ENCODE measurements around the gene KRT23. TPM values are rescaled to one million over a fixed set of nuclear protein-coding genes. Genes with fewer than 3 reads are reported as not detected.

The KRT23 gene
- total RNA-seq, 4 donors from 2014 or later: 0.38 to 19.6 (median 4.9) TPM

GRCh38 chr17:40873255-40873654 lies 64.2 kb downstream of the KRT23 start:
- Histone ChIP-seq H3K27ac (no peak overlapping the region), H3K4me1 (no peaks in the 10 kb centered on the region), H3K27me3 (peaks cover 0 to 28% (median 0%) of the 10 kb centered on the region in 4 donors), H3K36me3 (no peaks in the 10 kb centered on the region), H3K9me3 (no peaks in the 10 kb centered on the region), H3K4me3 (no peak overlapping the region)
- no peak for DNase-seq
- intact Hi-C loops (cut with DNase I): no loop called here
- TF ChIP-seq POLR2A (IDR thresholded peaks at IDR 0.05) (no peak), CTCF (IDR thresholded peaks at IDR 0.05) (no peak)

Other genes starting within 250 kb of the KRT23 start
- 100 to 1,000 TPM in 1 of 4 donors, 10 to 100 TPM in 1, 1 to 10 TPM in 2; 5.5 to 369 (median 23.4) TPM for gene KRT24, start 233.9 kb downstream of the KRT23 start, total RNA-seq
- gene KRT25, start 182.3 kb downstream of the KRT23 start, total RNA-seq: not detected
- not detected for gene KRT26, start 165.4 kb downstream of the KRT23 start, total RNA-seq
- not detected for gene KRT27, start 155.1 kb downstream of the KRT23 start, total RNA-seq
- not detected for gene KRT28, start 137.7 kb downstream of the KRT23 start, total RNA-seq
- gene KRT10, start 115.0 kb downstream of the KRT23 start, total RNA-seq: 10 to 100 TPM; 14.4 to 50.0 (median 33.2) TPM
- gene KRT12, start 70.4 kb downstream of the KRT23 start, total RNA-seq: not detected
- gene KRT20, start 52.4 kb downstream of the KRT23 start, total RNA-seq: not detected
- gene KRT39, start 29.3 kb upstream of the KRT23 start, total RNA-seq: not detected
- under 1 TPM in 1 of 4 donors, not detected in 3; 0.19 TPM for gene KRT40, start 46.7 kb upstream of the KRT23 start, total RNA-seq
- gene KRTAP3-3, start 56.5 kb upstream of the KRT23 start, total RNA-seq: not detected
- gene KRTAP3-2, start 62.3 kb upstream of the KRT23 start, total RNA-seq: under 1 TPM in 1 of 4 donors, not detected in 3; 0.57 TPM
- not detected for gene KRTAP3-1, start 71.5 kb upstream of the KRT23 start, total RNA-seq
- gene KRTAP1-5, start 89.6 kb upstream of the KRT23 start, total RNA-seq: not detected
- gene KRTAP1-4, start 92.5 kb upstream of the KRT23 start, total RNA-seq: not detected
- gene KRTAP1-3, start 97.2 kb upstream of the KRT23 start, total RNA-seq: not detected
- not detected for gene KRTAP1-1, start 103.8 kb upstream of the KRT23 start, total RNA-seq
- gene KRTAP2-1, start 109.7 kb upstream of the KRT23 start, total RNA-seq: not detected
- not detected for gene KRTAP2-2, start 117.6 kb upstream of the KRT23 start, total RNA-seq
- not detected for gene KRTAP2-3, start 122.5 kb upstream of the KRT23 start, total RNA-seq
- not detected for gene KRTAP2-4, start 128.2 kb upstream of the KRT23 start, total RNA-seq
- not detected for gene KRTAP4-7, start 146.5 kb upstream of the KRT23 start, total RNA-seq
- not detected for gene KRTAP4-8, start 160.5 kb upstream of the KRT23 start, total RNA-seq
- gene KRTAP4-16, start 164.6 kb upstream of the KRT23 start, total RNA-seq: not detected
- gene KRTAP4-9, start 167.7 kb upstream of the KRT23 start, total RNA-seq: not detected
- under 1 TPM in 1 of 4 donors, not detected in 3; 0.22 TPM for gene KRTAP4-11, start 180.7 kb upstream of the KRT23 start, total RNA-seq
- gene KRTAP4-12, start 186.5 kb upstream of the KRT23 start, total RNA-seq: not detected
- gene KRTAP4-6, start 202.9 kb upstream of the KRT23 start, total RNA-seq: not detected
- not detected for gene KRTAP4-5, start 212.2 kb upstream of the KRT23 start, total RNA-seq
- gene KRTAP4-4, start 223.1 kb upstream of the KRT23 start, total RNA-seq: not detected
- not detected for gene KRTAP4-3, start 230.6 kb upstream of the KRT23 start, total RNA-seq
- not detected for gene KRTAP4-2, start 240.6 kb upstream of the KRT23 start, total RNA-seq
- gene KRTAP4-1, start 247.3 kb upstream of the KRT23 start, total RNA-seq: not detected